ENCODE results near the gene PMPCA. TPM values are rescaled to one million over a fixed set of nuclear protein-coding genes. Genes with fewer than 3 reads are reported as not detected.

Gene PMPCA
- polyA plus RNA-seq, 1 of the 3 experiments (the other 2 are of a cell fraction): 125 TPM

GRCh38 chr9:136467766-136468165, 57.3 kb downstream of the PMPCA start:
- ChIA-PET CTCF (interaction anchor here (0.6 kb wide), 1 partner anchor 251 kb away, joined by 4 read pairs; no protein-coding TSS in a partner anchor), POLR2A (no interaction called here)
- H3K36me3 ChIP-seq (replicated peaks in 1 of 2; ENCODE audit: control insufficient read depth in 1 of 2, insufficient read depth in 2 of 2, low read length in 1 of 2): peaks cover 41 to 91% of the 10 kb centered on the region in 2 experiments
- H4K20me1 ChIP-seq (ENCODE audit: insufficient read depth): peaks cover 52% of the 10 kb centered on the region
- 94% methylated on average over 12 of the region's 15 CpGs for WGBS (ENCODE audit: low lambda C conversion rate)
- H3K9me3 ChIP-seq: no peaks in the 10 kb centered on the region
- H3K27me3 ChIP-seq (ENCODE audit: insufficient read depth): no peaks in the 10 kb centered on the region
- H3K4me1 ChIP-seq (ENCODE audit: control insufficient read depth in 1 of 2, insufficient read depth in 2 of 2, low read depth in 1 of 2, low read length in 1 of 2): no peaks in the 10 kb centered on the region
- DNase-seq: no peak
- no peak overlapping the region for H3K4me2 ChIP-seq
- TF ChIP-seq NFIC (IDR thresholded peaks at IDR 0.05; ENCODE audit: borderline replicate concordance) (no peak), MAX (IDR thresholded peaks at IDR 0.05; ENCODE audit: low read depth) (no peak), MEF2A (IDR thresholded peaks at IDR 0.05; ENCODE audit: borderline replicate concordance, low read depth) (no peak), GABPA (IDR thresholded peaks at IDR 0.05; ENCODE audit: low read depth) (no peak), MXI1 (IDR thresholded peaks at IDR 0.05; ENCODE audit: low read depth, low read length) (no peak), NRF1 (IDR thresholded peaks at IDR 0.05; ENCODE audit: low read depth, low read length) (no peak), RCOR1 (IDR thresholded peaks at IDR 0.05; ENCODE audit: low read length) (no peak), USF1 (IDR thresholded peaks at IDR 0.05; ENCODE audit: borderline replicate concordance, low read depth) (no peak), PBX3 (IDR thresholded peaks at IDR 0.05) (no peak), FOSL2 (IDR thresholded peaks at IDR 0.05; ENCODE audit: borderline replicate concordance, low read depth) (no peak), YY1 (IDR thresholded peaks at IDR 0.05; ENCODE audit: low read depth) (no peak), RXRA (IDR thresholded peaks at IDR 0.05; ENCODE audit: borderline replicate concordance, low read depth) (no peak), EP300 (IDR thresholded peaks at IDR 0.05; ENCODE audit: borderline replicate concordance in 1 of 2, low read depth in 1 of 2, low read length in 1 of 2) (no peak), ELF1 (IDR thresholded peaks at IDR 0.05) (no peak)
- no peak overlapping the region for H3K4me3 ChIP-seq (ENCODE audit: low read depth in 2 of 2, low read length in 1 of 2)
- H3K27ac ChIP-seq (ENCODE audit: low read depth in 2 of 2, low read length in 1 of 2): no peak overlapping the region
- no peak overlapping the region for H3K9ac ChIP-seq
- no peaks in the 10 kb centered on the region for H3F3A ChIP-seq (replicated peaks; ENCODE audit: insufficient read depth)
- peaks cover 69% of the 10 kb centered on the region for H3K79me2 ChIP-seq (ENCODE audit: insufficient read depth)
- H3K9me2 ChIP-seq: no peaks in the 10 kb centered on the region
- no peak overlapping the region for H2AFZ ChIP-seq (ENCODE audit: low read depth)

- DNase-seq: no peak
- Histone ChIP-seq H3K79me2 (ENCODE audit: insufficient read depth) (peaks cover 84% of the 10 kb centered on the region), H3K4me2 (no peak overlapping the region), H2AFZ (ENCODE audit: low read depth) (no peak overlapping the region), H3K4me3 (ENCODE audit: low read depth in 2 of 2, low read length in 1 of 2) (no peak overlapping the region), H4K20me1 (ENCODE audit: insufficient read depth) (peaks cover 78% of the 10 kb centered on the region), H3K9me2 (no peaks in the 10 kb centered on the region), H3K36me3 (replicated peaks in 1 of 2; ENCODE audit: control insufficient read depth in 1 of 2, insufficient read depth in 2 of 2, low read length in 1 of 2) (peaks cover 41 to 94% of the 10 kb centered on the region in 2 experiments), H3F3A (replicated peaks; ENCODE audit: insufficient read depth) (no peaks in the 10 kb centered on the region), H3K27me3 (ENCODE audit: insufficient read depth) (no peaks in the 10 kb centered on the region), H3K27ac (ENCODE audit: low read depth in 2 of 2, low read length in 1 of 2) (no peak overlapping the region), H3K9me3 (no peaks in the 10 kb centered on the region), H3K4me1 (ENCODE audit: control insufficient read depth in 1 of 2, insufficient read depth in 2 of 2, low read depth in 1 of 2, low read length in 1 of 2) (no peaks in the 10 kb centered on the region), H3K9ac (no peak overlapping the region)
- 96% methylated on average over 10 of the region's 11 CpGs for WGBS (ENCODE audit: low lambda C conversion rate)
- CTCF ChIA-PET: interaction anchor here (0.8 to 1.2 kb wide), 3 partner anchors 12 to 202 kb away, joined by 3 to 6 read pairs (median 3); no protein-coding TSS in a partner anchor
- POLR2A ChIA-PET: no interaction called here
- TF ChIP-seq POLR2AphosphoS5 (IDR thresholded peaks at IDR 0.05; ENCODE audit: low read depth, low read length) (no peak), ELF1 (IDR thresholded peaks at IDR 0.05) (no peak), TAF1 (IDR thresholded peaks at IDR 0.05; ENCODE audit: borderline replicate concordance, low read depth, low read length) (no peak), FOXM1 (IDR thresholded peaks at IDR 0.05; ENCODE audit: low read depth) (no peak)
Observed at GRCh38 chr9:136470356-136470755, 59.9 kb downstream of the PMPCA start.

All from SK-N-SH (cell line).